GM12878 (cell line): ENCODE measurements around the gene LTBP3. TPM values are rescaled to one million over a fixed set of nuclear protein-coding genes. Genes with fewer than 3 reads are reported as not detected.

Experiments
- ATAC-seq: fragments of 200-7000 bp; cut with Tn5 transposase; 3 replicates; pipeline ENCODE4 v1.9.1; 2020; ENCODE audit warnings: mild to moderate bottlenecking, moderate library complexity
- BruUV-seq: library from RNA; stranded (reverse); fragments of 400-500 nt; replicated peaks from 2 replicates; lab custom pipeline; 2021; lab: Mats Ljungman, UMichigan
- CTCF ChIA-PET: fragments of 300-600 bp; sonication (Branson Sonifier 250); formaldehyde crosslinking; extraction: SDS; loops from one replicate; lab custom pipeline; 2021; ENCODE audit warnings: inconsistent platforms; lab: Yijun Ruan, JAX
- POLR2A ChIA-PET: fragments of 350-600 bp; formaldehyde crosslinking; extraction: SDS; loops from one replicate; lab custom pipeline; 2021; ENCODE audit warnings: inconsistent platforms; lab: Charles Lee
- RAD21 ChIA-PET: fragments of 300-600 bp; sonication (Branson Sonifier 250); formaldehyde crosslinking; loops from one replicate; lab custom pipeline; 2023; ENCODE audit warnings: antibody characterized with exemption; ENCODE audit not compliant: unreplicated experiment; lab: Charles Lee
- SMC1A ChIA-PET: fragments of 300-600 bp; sonication (Branson Sonifier 250); formaldehyde crosslinking; loops from one replicate; lab custom pipeline; 2023; ENCODE audit not compliant: unreplicated experiment, uncharacterized antibody; lab: Charles Lee
- DNase-seq: peaks from one replicate; pipeline ENCODE4 v3.0.0-alpha.2; 2011; ENCODE audit warnings: low read depth, low spot score
- FAIRE-seq: peaks from 3 replicates; lab custom pipeline; 2011; peaks lifted over from hg19 to GRCh38; lab: Jason Lieb, UNC
- H2AFZ ChIP-seq: 2 replicates; pipeline ENCODE4 v1.6.0; 2011; ENCODE audit warnings: low read depth, low read length, control low read depth; ENCODE audit not compliant: control insufficient read depth
- H3K27ac ChIP-seq: 2 replicates; pipeline ENCODE4 v1.5.1; 2011; ENCODE audit warnings: control low read depth; ENCODE audit not compliant: control insufficient read depth, insufficient read depth
- H3K27me3 ChIP-seq, 2 experiments: replicated peaks in 1 of 2; 2 replicates each; pipeline versions ENCODE4 v1.6.0 to v1.6.1; 2011; ENCODE audit warnings: low read length in 1 of 2; ENCODE audit not compliant: control insufficient read depth in 2 of 2, insufficient read depth in 2 of 2
- H3K36me3 ChIP-seq, 2 experiments: 2 replicates each; pipeline ENCODE4 v1.5.1; 2011; ENCODE audit warnings: low read length in 1 of 2; ENCODE audit not compliant: control insufficient read depth in 2 of 2, insufficient read depth in 2 of 2
- H3K4me1 ChIP-seq: 2 replicates; pipeline ENCODE4 v1.6.1; 2011; ENCODE audit warnings: mild to moderate bottlenecking, low read length, moderate library complexity, mixed read lengths; ENCODE audit not compliant: control insufficient read depth, insufficient read depth
- H3K4me2 ChIP-seq: 2 replicates; pipeline ENCODE4 v1.6.0; 2011; ENCODE audit warnings: control low read depth; ENCODE audit not compliant: control insufficient read depth, insufficient read depth
- H3K4me3 ChIP-seq: fragments of 200-600 bp; sonication (generic); 2 replicates; pipeline ENCODE4 v1.5.1; 2016
- H3K79me2 ChIP-seq: 2 replicates; pipeline ENCODE4 v1.6.0; 2011; ENCODE audit warnings: low read length; ENCODE audit not compliant: control insufficient read depth, insufficient read depth
- H3K9ac ChIP-seq: 2 replicates; pipeline ENCODE4 v1.8.0; 2011; ENCODE audit warnings: low read length, control low read depth, mixed read lengths; ENCODE audit not compliant: control insufficient read depth, insufficient read depth
- H3K9me3 ChIP-seq: replicated peaks from 3 replicates; pipeline ENCODE4 v1.5.1; 2011; ENCODE audit warnings: mild to moderate bottlenecking, low read length; ENCODE audit not compliant: control insufficient read depth, insufficient read depth
- H4K20me1 ChIP-seq: 2 replicates; pipeline ENCODE4 v1.6.0; 2011; ENCODE audit not compliant: control insufficient read depth, insufficient read depth
- CHD2 ChIP-seq: IDR thresholded peaks from 2 replicates; pipeline ENCODE4 v1.6.1; 2011; ENCODE audit warnings: low read depth, low read length, improper control_type of control experiment, borderline replicate concordance
- CREB1 ChIP-seq: IDR thresholded peaks from 2 replicates; pipeline ENCODE4 v1.6.1; 2012; ENCODE audit warnings: low read depth, mild to moderate bottlenecking, inconsistent platforms
- CUX1 ChIP-seq: IDR thresholded peaks from 2 replicates; pipeline ENCODE4 v1.6.1; 2012; ENCODE audit warnings: improper control_type of control experiment, low read depth, low read length; ENCODE audit not compliant: insufficient replicate concordance
- JUNB ChIP-seq: IDR thresholded peaks from 2 replicates; pipeline ENCODE4 v1.6.1; 2016; ENCODE audit warnings: antibody characterized with exemption, mild to moderate bottlenecking
- KAT2A ChIP-seq: conservative IDR thresholded peaks from 2 replicates; pipeline ENCODE4 v1.6.1; 2011; ENCODE audit warnings: low read depth, low read length; ENCODE audit not compliant: control insufficient read depth
- MEF2B ChIP-seq: fragments of 450-650 bp; IDR thresholded peaks from 2 replicates; pipeline ENCODE4 v1.6.1; 2018; ENCODE audit warnings: mild to moderate bottlenecking, moderate library complexity; ENCODE audit not compliant: partially characterized antibody, poor library complexity, severe bottlenecking
- NFXL1 ChIP-seq: fragments of 450-650 bp; IDR thresholded peaks from 2 replicates; pipeline ENCODE4 v1.6.1; 2017; ENCODE audit warnings: antibody characterized with exemption, mild to moderate bottlenecking, borderline replicate concordance
- POLR2A ChIP-seq: IDR thresholded peaks from 2 replicates; pipeline ENCODE4 v1.6.1; 2011; ENCODE audit warnings: low read depth, mild to moderate bottlenecking, low read length
- POLR2AphosphoS2 ChIP-seq: IDR thresholded peaks from 2 replicates; pipeline ENCODE4 v1.6.1; 2011; ENCODE audit warnings: low read depth, mild to moderate bottlenecking, low read length, improper control_type of control experiment, moderate library complexity
- RB1 ChIP-seq: fragments of 450-650 bp; formaldehyde crosslinking; IDR thresholded peaks from 2 replicates; pipeline ENCODE4 v1.6.1; 2017; ENCODE audit warnings: mild to moderate bottlenecking, borderline replicate concordance
- ZBED1 ChIP-seq: IDR thresholded peaks from 2 replicates; pipeline ENCODE4 v1.6.1; 2016; ENCODE audit warnings: borderline replicate concordance
- WGBS: methylation state at CpG from one replicate; pipeline ENCODE4 v1.1.6; 2016; ENCODE audit warnings: low lambda C conversion rate; ENCODE audit not compliant: insufficient replicate concordance, insufficient coverage; ENCODE audit errors: missing lambda C conversion rate; 5-methylcytosine and 5-hydroxymethylcytosine counted together
- in situ Hi-C: fragments of 300-500 bp; cut with MboI; formaldehyde crosslinking; loops from 9 replicates; pipeline ENCODE4 v1.14.3; 2018; ENCODE audit warnings: mixed read lengths
- intact Hi-C: fragments of 100-400 bp; cut with micrococcal nuclease; formaldehyde crosslinking; loops from one replicate; pipeline ENCODE4 v1.14.2; 2022; ENCODE audit not compliant: unreplicated experiment
- polyA plus RNA-seq, 11 experiments: library from polyadenylated mRNA; depleted of rRNA in 4 of 11; unstranded in 6 of 11; stranded (reverse) in 5 of 11; fragments of >200 nt; fragmentation: Nextera tagmentation in 4 of 11; fragmentation: Illumina TruSeq in 1 of 11; extraction: Ambion mirVana in 4 of 11; extraction: Trizol in 1 of 11; gene quantifications; 1 replicate in 1 of 11; 2 replicates in 10 of 11; pipeline versions ENCODE4 v1.2.1 to v1.2.3, GENCODE V29; 2011 to 2016; ENCODE audit warnings: inconsistent platforms in 2 of 11, missing spikeins in 2 of 11, low read depth in 1 of 11
- total RNA-seq, 4 experiments: library from RNA; depleted of rRNA in 3 of 4; stranded (reverse); fragments of >200 nt in 3 of 4; fragmentation: Illumina TruSeq in 1 of 4; extraction: Trizol in 1 of 4; gene quantifications; 2 replicates each; pipeline versions ENCODE4 v1.2.1 to v1.2.3, GENCODE V29; 2013 to 2021

Gene LTBP3
- total and polyA plus RNA-seq, 10 of the 15 experiments (the other 5 are each of a cell fraction or from before 2014, with no cell fraction given), result 2.2 to 12.2 (median 6.2) TPM; not detected in 2

GRCh38 chr11:65553301-65554001 lies 4.7 kb downstream of the LTBP3 start:
- in situ Hi-C loops, result no loop called here

GRCh38 chr11:65552388-65552951 lies 5.7 kb downstream of the LTBP3 start:
- peaks cover 14% of the 10 kb centered on the region for H3K4me1 ChIP-seq
- DNase-seq (no peak), FAIRE-seq (no peak), ATAC-seq (no peak)
- ChIA-PET RAD21 (interaction anchor here (1.7 to 2.9 kb wide), 2 partner anchors 12 to 13 kb away, joined by 4 to 19 read pairs; no protein-coding TSS in a partner anchor), POLR2A (interaction anchor here (1.2 kb wide), 1 partner anchor 12 kb away, joined by 3 read pairs; no protein-coding TSS in a partner anchor), CTCF (interaction anchor here (0.7 to 4.7 kb wide), 7 partner anchors 9 to 220 kb away, joined by 3 to 29 read pairs (median 4); no protein-coding TSS in a partner anchor), SMC1A (interaction anchor here (0.7 to 2.8 kb wide), 2 partner anchors 12 to 174 kb away, joined by 3 to 11 read pairs; no protein-coding TSS in a partner anchor)
- H3K27ac ChIP-seq, result no peak overlapping the region
- WGBS, result 38% methylated on average over 8 of the region's 9 CpGs
- H3K4me2 ChIP-seq, result no peak overlapping the region
- no peak overlapping the region for H2AFZ ChIP-seq
- no peaks in the 10 kb centered on the region for H3K79me2 ChIP-seq
- H3K9me3 ChIP-seq, result no peaks in the 10 kb centered on the region
- H4K20me1 ChIP-seq, result no peaks in the 10 kb centered on the region
- in situ Hi-C loops (no loop called here), intact Hi-C loops (no loop called here)
- H3K36me3 ChIP-seq, result no peaks in the 10 kb centered on the region
- H3K9ac ChIP-seq, result no peak overlapping the region
- H3K27me3 ChIP-seq, result no peaks in the 10 kb centered on the region; a peak in 1 of 4 replicates
- H3K4me3 ChIP-seq, result no peak overlapping the region
- no TSS peak for BruUV-seq
- TF ChIP-seq ZBED1 (no peak), NFXL1 (no peak), KAT2A (no peak), JUNB (no peak), RB1 (no peak), CUX1 (no peak)

More at GRCh38 chr11:65553301-65554001, 4.7 kb downstream of the LTBP3 start:
- no peaks in the 10 kb centered on the region; a peak in 1 of 4 replicates for H3K27me3 ChIP-seq
- intact Hi-C loops, result no loop called here
- TF ChIP-seq POLR2AphosphoS2, result no peak
- TF ChIP-seq CREB1, result no peak
- peak; percentile 29; the same call in 1 of the 2 replicates for TF ChIP-seq POLR2A
- TF ChIP-seq CHD2, result no peak
- TF ChIP-seq MEF2B, result no peak
- TF ChIP-seq, all 136 proteins: peak for 1
- H3K27ac ChIP-seq, result no peak overlapping the region
- BruUV-seq, result no TSS peak
- H2AFZ ChIP-seq, result no peak overlapping the region
- H3K79me2 ChIP-seq, result no peaks in the 10 kb centered on the region
- no peak overlapping the region for H3K4me3 ChIP-seq
- POLR2A ChIA-PET, result no interaction called here
- ATAC-seq, result peak; percentile 21
- FAIRE-seq, result no peak
- DNase-seq, result no peak
- no peak overlapping the region for H3K4me2 ChIP-seq
- no peaks in the 10 kb centered on the region for H3K9me3 ChIP-seq
- 56% methylated on average over 16 of the region's 37 CpGs for whole genome bisulfite sequencing
- CTCF ChIA-PET, result no interaction called here
- H4K20me1 ChIP-seq, result no peaks in the 10 kb centered on the region
- SMC1A ChIA-PET, result no interaction called here
- H3K4me1 ChIP-seq, result peaks cover 9% of the 10 kb centered on the region
- RAD21 ChIA-PET, result interaction anchor here (1.7 to 2.9 kb wide), 2 partner anchors 12 to 13 kb away, joined by 4 to 19 read pairs; no protein-coding TSS in a partner anchor
- no peak overlapping the region for H3K9ac ChIP-seq
- no peaks in the 10 kb centered on the region for H3K36me3 ChIP-seq
